ENCODE results near the gene WWP2. TPM values are rescaled to one million over a fixed set of nuclear protein-coding genes. Genes with fewer than 3 reads are reported as not detected.
"Not testable (repeated sequence)": the region's sequence is repeated elsewhere in the genome, so short reads cannot be mapped to it uniquely, and the experiment has no call there.

WWP2 gene
- total and polyA plus RNA-seq, 7 donors: 12.2 to 26.0 (median 19.0) TPM

DNA sequence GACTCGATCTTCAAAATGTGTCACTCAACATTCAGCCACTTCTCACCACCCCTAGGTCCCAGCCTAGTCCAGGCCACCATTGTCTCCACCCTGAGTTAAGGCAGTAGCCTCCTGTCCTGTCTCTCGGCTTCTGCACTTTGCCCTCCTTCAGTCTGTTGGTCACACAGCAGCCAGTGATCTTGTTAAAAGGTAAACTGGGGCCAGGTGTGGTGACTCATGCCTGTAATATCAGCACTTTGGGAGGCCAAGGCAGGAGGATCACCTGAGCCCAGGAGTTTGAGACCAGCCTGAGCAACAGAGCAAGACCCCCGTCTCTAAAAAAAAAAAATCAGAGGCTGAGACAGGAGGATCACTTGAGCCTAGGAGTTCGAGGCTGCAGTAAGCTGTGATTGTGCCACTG is 25.8 kb downstream of the WWP2 start:
- TF ChIP-seq, protein P1, sequence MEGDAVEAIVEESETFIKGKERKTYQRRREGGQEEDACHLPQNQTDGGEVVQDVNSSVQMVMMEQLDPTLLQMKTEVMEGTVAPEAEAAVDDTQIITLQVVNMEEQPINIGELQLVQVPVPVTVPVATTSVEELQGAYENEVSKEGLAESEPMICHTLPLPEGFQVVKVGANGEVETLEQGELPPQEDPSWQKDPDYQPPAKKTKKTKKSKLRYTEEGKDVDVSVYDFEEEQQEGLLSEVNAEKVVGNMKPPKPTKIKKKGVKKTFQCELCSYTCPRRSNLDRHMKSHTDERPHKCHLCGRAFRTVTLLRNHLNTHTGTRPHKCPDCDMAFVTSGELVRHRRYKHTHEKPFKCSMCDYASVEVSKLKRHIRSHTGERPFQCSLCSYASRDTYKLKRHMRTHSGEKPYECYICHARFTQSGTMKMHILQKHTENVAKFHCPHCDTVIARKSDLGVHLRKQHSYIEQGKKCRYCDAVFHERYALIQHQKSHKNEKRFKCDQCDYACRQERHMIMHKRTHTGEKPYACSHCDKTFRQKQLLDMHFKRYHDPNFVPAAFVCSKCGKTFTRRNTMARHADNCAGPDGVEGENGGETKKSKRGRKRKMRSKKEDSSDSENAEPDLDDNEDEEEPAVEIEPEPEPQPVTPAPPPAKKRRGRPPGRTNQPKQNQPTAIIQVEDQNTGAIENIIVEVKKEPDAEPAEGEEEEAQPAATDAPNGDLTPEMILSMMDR (IDR thresholded peaks at IDR 0.05): no peak
- Histone ChIP-seq H3K27ac (no peak overlapping the region), H3K9me3 (no peaks in the 10 kb centered on the region), H3K4me3 (no peak overlapping the region), H3K27me3 (ENCODE audit: insufficient read depth in 3 of 3, low read length in 2 of 3) (no peaks in the 10 kb centered on the region), H3K36me3 (ENCODE audit: insufficient read depth in 1 of 2, low read depth in 1 of 2) (peaks cover 2 to 46% of the 10 kb centered on the region in 2 donors), H3K4me1 (no peaks in the 10 kb centered on the region)
- 92 to 96% (median 95%) methylated on average over 4 of the region's 4 CpGs for WGBS, 3 donors
- DNase-seq (no peak), ATAC-seq (no peak)
- intact Hi-C loops (cut with DNase I): no loop called here

DNA sequence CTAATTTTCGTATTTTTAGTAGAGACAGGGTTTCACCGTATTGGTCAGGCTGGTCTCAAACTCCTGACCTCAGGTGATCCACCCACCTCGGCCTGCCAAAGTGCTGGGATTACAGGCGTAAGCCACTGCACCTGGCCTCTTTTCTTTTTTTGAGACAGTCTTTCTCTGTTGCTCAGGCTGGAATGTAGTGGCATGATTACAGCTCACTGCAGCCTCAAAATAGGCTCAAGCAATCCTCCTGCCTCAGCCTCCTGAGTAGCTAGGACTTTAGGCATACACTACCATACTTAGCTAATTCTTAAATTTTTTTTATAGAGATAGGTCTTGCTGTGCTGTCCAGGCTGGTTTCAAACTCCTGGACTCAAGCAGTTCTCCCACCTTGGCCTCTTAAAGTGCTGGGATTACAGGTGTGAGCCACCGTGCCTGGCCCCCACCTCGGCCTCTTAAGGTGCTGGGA is 29.3 kb downstream of the WWP2 start:
- H3K36me3 ChIP-seq (ENCODE audit: insufficient read depth in 1 of 2, low read depth in 1 of 2): peaks cover 2 to 40% of the 10 kb centered on the region in 2 donors
- H3K9me3 ChIP-seq; intact Hi-C loops (cut with DNase I); DNase-seq; H3K4me1 ChIP-seq; H3K4me3 ChIP-seq; H3K27ac ChIP-seq; H3K27me3 ChIP-seq (ENCODE audit: insufficient read depth in 3 of 3, low read length in 2 of 3); ATAC-seq: not testable (repeated sequence)
- 90 to 94% (median 91%) methylated on average over 6 of the region's 6 CpGs for WGBS, 3 donors

- intact Hi-C loops (cut with DNase I): no loop called here
- no peak for DNase-seq
- no peak overlapping the region for H3K4me3 ChIP-seq
- TF ChIP-seq, protein P1 (IDR thresholded peaks at IDR 0.05): no peak
- H3K9me3 ChIP-seq: no peaks in the 10 kb centered on the region
- ATAC-seq: no peak
- no peak overlapping the region for H3K27ac ChIP-seq
- peaks cover 0 to 21% of the 10 kb centered on the region in 2 donors for H3K36me3 ChIP-seq (ENCODE audit: insufficient read depth in 1 of 2, low read depth in 1 of 2)
- WGBS, 3 donors: 86 to 93% (median 93%) methylated on average over 4 of the region's 4 CpGs
- no peaks in the 10 kb centered on the region for H3K27me3 ChIP-seq (ENCODE audit: insufficient read depth in 3 of 3, low read length in 2 of 3)
- no peaks in the 10 kb centered on the region for H3K4me1 ChIP-seq
These were observed 31.4 kb downstream of the WWP2 start for GRCh38 chr16:69793526-69793925.

GRCh38 chr16:69794486-69794885 is 32.4 kb downstream of the WWP2 start:
- DNase-seq: no peak
- no peak overlapping the region for H3K4me3 ChIP-seq
- H3K27ac ChIP-seq: no peak overlapping the region
- intact Hi-C loops (cut with DNase I): no loop called here
- no peaks in the 10 kb centered on the region for H3K27me3 ChIP-seq (ENCODE audit: insufficient read depth in 3 of 3, low read length in 2 of 3)
- TF ChIP-seq, protein P1 (IDR thresholded peaks at IDR 0.05): no peak
- no peaks in the 10 kb centered on the region for H3K4me1 ChIP-seq
- peaks cover 0 to 21% of the 10 kb centered on the region in 2 donors for H3K36me3 ChIP-seq (ENCODE audit: insufficient read depth in 1 of 2, low read depth in 1 of 2)
- H3K9me3 ChIP-seq: no peaks in the 10 kb centered on the region
- no peak for ATAC-seq
- whole genome bisulfite sequencing, 3 donors: 65 to 69% (median 67%) methylated on average over 2 of the region's 2 CpGs

- intact Hi-C loops (cut with DNase I): loop anchor here (1.0 to 2.0 kb wide), 3 partner anchors 63 to 135 kb away; no protein-coding TSS in a partner anchor
- H3K27ac ChIP-seq: no peak overlapping the region
- no peaks in the 10 kb centered on the region for H3K4me1 ChIP-seq
- no peaks in the 10 kb centered on the region for H3K27me3 ChIP-seq (ENCODE audit: insufficient read depth in 3 of 3, low read length in 2 of 3)
- WGBS, 3 donors: 36 to 41% (median 39%) methylated on average over 19 of the region's 19 CpGs
- DNase-seq: no peak
- peaks cover 0 to 22% of the 10 kb centered on the region in 2 donors for H3K36me3 ChIP-seq (ENCODE audit: insufficient read depth in 1 of 2, low read depth in 1 of 2)
- no peaks in the 10 kb centered on the region for H3K9me3 ChIP-seq
- TF ChIP-seq, protein P1 (IDR thresholded peaks at IDR 0.05): peak; percentile 95
- H3K4me3 ChIP-seq: peak overlapping the region; percentile 45
- peak; percentile 86 to 94 (median 89) for ATAC-seq
These were observed 34.4 kb downstream of the WWP2 start for GRCh38 chr16:69796285-69797118.

Measured in psoas muscle (tissue), 8 donors.